Fibroblast of pulmonary artery (primary cell): ENCODE results near the gene NELFCD.

ENCODE experiments used
- DNase-seq: peaks from one replicate; pipeline ENCODE4 v3.0.0-alpha.2; 2010; ENCODE audit warnings: low read depth
- H3K4me3 ChIP-seq: replicated peaks from 2 replicates; pipeline ENCODE4 v1.5.1; 2011; ENCODE audit warnings: low read depth, mild to moderate bottlenecking, control low read depth, low read length, moderate library complexity
- TF ChIP-seq, protein P1 (sequence below): IDR thresholded peaks from 2 replicates; pipeline ENCODE4 v1.5.1; 2011; ENCODE audit warnings: mild to moderate bottlenecking, control low read depth, low read length, inconsistent platforms; ENCODE audit errors: missing control alignments

The NELFCD gene

GRCh38 chr20:58994390-58995159 lies 13.5 kb downstream of the NELFCD start:
- TF ChIP-seq, protein P1, sequence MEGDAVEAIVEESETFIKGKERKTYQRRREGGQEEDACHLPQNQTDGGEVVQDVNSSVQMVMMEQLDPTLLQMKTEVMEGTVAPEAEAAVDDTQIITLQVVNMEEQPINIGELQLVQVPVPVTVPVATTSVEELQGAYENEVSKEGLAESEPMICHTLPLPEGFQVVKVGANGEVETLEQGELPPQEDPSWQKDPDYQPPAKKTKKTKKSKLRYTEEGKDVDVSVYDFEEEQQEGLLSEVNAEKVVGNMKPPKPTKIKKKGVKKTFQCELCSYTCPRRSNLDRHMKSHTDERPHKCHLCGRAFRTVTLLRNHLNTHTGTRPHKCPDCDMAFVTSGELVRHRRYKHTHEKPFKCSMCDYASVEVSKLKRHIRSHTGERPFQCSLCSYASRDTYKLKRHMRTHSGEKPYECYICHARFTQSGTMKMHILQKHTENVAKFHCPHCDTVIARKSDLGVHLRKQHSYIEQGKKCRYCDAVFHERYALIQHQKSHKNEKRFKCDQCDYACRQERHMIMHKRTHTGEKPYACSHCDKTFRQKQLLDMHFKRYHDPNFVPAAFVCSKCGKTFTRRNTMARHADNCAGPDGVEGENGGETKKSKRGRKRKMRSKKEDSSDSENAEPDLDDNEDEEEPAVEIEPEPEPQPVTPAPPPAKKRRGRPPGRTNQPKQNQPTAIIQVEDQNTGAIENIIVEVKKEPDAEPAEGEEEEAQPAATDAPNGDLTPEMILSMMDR = no peak
- H3K4me3 ChIP-seq = no peak overlapping the region
- no peak for DNase-seq

DNA sequence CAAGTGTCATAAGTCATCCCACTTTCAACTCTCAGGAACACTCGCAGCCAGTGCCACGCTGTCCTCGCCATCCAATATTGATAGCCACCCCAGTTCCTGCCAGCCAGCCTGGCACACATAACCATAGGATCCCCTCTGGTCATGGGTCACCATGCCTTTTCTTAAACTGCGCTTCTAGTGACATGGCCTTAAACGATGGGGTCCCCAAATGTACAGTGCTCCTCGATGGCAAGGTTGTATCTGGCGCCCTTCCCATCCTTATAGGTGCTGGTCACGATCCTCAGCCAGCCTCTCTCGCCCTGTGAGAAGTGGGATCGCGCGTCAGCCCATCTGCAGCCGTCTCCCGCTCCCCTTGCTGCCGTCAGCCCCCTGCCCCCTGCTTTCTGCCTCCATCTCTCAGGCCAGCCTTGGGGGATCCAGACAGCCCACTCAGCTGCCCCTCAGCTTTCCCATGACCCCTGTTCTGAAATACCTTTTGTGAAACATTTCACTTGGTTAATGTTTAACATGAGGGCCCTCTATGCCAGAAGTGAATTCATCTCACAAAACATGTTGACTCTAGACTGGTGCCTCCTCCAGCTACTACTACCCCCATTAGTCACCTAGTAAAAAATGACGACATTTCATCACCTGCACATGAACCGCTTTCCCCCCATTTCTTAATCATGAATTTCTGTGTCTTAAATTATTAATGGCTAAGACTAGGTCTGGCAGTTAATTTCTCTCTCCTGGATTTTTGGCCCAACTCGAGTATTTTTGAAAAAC lies 14.6 kb downstream of the NELFCD start:
- TF ChIP-seq, protein P1 = no peak
- no peak overlapping the region for H3K4me3 ChIP-seq
- DNase-seq = no peak

DNA sequence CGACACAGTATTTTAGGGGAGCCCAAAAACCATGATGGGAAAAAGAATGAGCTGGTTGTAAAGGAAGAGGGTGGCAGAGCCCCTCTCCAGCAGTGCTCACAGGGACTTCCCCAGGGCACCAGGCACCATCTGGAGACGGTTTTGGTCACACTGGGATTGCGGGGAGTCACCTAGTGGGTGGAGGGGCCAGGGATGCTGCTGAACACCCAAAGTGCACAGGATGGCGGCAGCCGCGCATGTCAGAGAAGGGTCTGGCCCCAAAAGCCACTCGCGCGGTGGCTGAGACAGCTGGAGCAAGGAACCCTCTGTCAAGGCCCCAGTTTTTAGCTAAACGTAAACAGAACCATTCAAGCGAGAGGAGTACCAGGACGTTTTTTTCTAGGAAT lies 15.2 kb downstream of the NELFCD start:
- TF ChIP-seq, protein P1 = no peak

DNA sequence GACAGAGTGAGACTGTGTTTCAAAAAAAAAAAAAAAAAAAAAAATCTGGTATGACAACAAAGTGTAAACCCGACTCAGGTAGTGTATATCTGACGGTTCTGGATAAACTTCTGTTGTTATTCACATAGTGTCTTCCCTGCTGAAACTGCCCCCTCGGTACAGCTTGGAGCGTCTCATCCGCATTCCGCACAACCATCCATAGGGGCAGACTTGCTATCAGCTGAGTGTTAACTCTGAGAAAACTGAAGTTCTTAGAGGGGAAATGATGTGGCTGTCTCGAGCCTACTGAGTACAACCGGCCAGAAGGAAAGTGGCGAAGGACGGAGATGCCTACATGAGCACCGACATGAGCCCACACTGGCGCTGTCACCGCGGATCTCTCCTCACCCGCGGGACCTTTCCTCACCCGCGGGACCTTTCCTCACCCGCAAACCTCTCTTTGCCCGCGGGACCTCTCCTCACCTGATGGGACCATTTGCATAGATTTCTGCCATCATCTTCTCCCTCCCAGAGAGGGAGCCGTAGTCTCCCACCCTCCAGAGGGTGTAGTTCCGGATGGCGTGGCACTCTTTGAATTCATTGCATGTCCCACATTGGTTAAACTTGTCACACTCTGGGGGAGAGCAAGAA lies 16.2 kb downstream of the NELFCD start:
- no peak for DNase-seq
- TF ChIP-seq, protein P1 = no peak
- H3K4me3 ChIP-seq = no peak overlapping the region

More for the DNA sequence above, 15.2 kb downstream of the NELFCD start:
- no peak for DNase-seq
- no peak overlapping the region for H3K4me3 ChIP-seq

DNA sequence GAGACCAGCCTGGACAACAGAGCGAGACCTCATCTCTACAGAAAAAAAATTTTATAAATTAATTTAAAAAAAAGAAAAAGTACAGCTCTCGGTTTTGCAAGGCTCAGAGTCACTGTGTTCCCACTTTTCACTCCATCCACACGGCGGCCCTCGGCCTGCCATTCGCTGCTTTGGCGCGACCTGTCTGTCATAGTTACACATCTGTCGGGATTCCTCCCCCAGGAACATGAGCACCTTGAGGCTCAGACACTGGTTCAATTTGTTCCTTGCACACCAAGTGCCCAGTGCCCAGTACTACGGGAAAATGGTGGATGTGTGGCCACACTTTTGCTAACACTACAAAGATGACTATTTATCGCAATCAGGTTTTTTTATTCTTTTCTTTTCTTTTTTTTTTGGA lies 17.6 kb downstream of the NELFCD start:
- TF ChIP-seq, protein P1 = no peak
- H3K4me3 ChIP-seq = no peak overlapping the region
- DNase-seq = no peak

- TF ChIP-seq, protein P1 = no peak
- no peak for DNase-seq
- no peak overlapping the region for H3K4me3 ChIP-seq
Measured at GRCh38 chr20:59000326-59000725, 19.3 kb downstream of the NELFCD start.
